Central memory CD4-positive, alpha-beta T cell (primary cell): Measurements from ENCODE around the gene LY6G6F.

Experiments
- DNase-seq: peaks from one replicate; pipeline ENCODE4 v3.0.0; 2022

LY6G6F gene

GRCh38 chr6:31725502-31726350 is 19.1 kb downstream of the LY6G6F start:
- no peak for DNase-seq

- no peak for DNase-seq
These were observed 20.5 kb downstream of the LY6G6F start for GRCh38 chr6:31727034-31727716.

- DNase-seq = no peak
These were observed 21.3 kb downstream of the LY6G6F start for GRCh38 chr6:31727717-31728671.

- no peak for DNase-seq
These were observed 22.3 kb downstream of the LY6G6F start, which contains the start of gene DDAH2 for GRCh38 chr6:31728767-31729514. TSS of gene DDAH2 (minus strand) at chr6:31729299. CDS start at chr6:31729161, 138 bp downstream.

- DNase-seq = peak; percentile 74
These were observed 22.9 kb downstream of the LY6G6F start for GRCh38 chr6:31729515-31729978.

- peak; percentile 54 for DNase-seq
These were observed 23.4 kb downstream of the LY6G6F start for GRCh38 chr6:31729979-31730630.

- no peak for DNase-seq
These were observed 24.0 kb downstream of the LY6G6F start for GRCh38 chr6:31730631-31731086.

- DNase-seq = no peak
These were observed 25.4 kb downstream of the LY6G6F start for GRCh38 chr6:31732029-31732428.

GRCh38 chr6:31733734-31734133 is 27.1 kb downstream of the LY6G6F start:
- no peak for DNase-seq

GRCh38 chr6:31734247-31734820 is 27.7 kb downstream of the LY6G6F start:
- DNase-seq = no peak

- peak; percentile 40 for DNase-seq
These were observed 28.2 kb downstream of the LY6G6F start for GRCh38 chr6:31734821-31735406.

GRCh38 chr6:31736021-31736767 is 29.5 kb downstream of the LY6G6F start, which contains the start of gene CLIC1:
TSS of gene CLIC1 (minus strand) at chr6:31736530. CDS start at chr6:31736300, 230 bp downstream.
- DNase-seq = peak; percentile 47

- DNase-seq = no peak
These were observed 30.2 kb downstream of the LY6G6F start for GRCh38 chr6:31736768-31737314.

- no peak for DNase-seq
These were observed 30.8 kb downstream of the LY6G6F start for GRCh38 chr6:31737315-31737990.

- DNase-seq = peak; percentile 83
These were observed 31.6 kb downstream of the LY6G6F start for GRCh38 chr6:31737991-31738979.

- peak; percentile 94 for DNase-seq
These were observed 33.2 kb downstream of the LY6G6F start, which contains the start of gene MSH5 for GRCh38 chr6:31739639-31740396. TSS of gene MSH5 (plus strand) at chr6:31740005. CDS start at chr6:31740467, 462 bp downstream.
